ENCODE measurements around the gene SLC38A3.

SLC38A3 gene

GRCh38 chr3:50192124-50192523, 12.9 kb upstream of the SLC38A3 start:
- H3K27ac ChIP-seq, result no peak overlapping the region
- H3K4me3 ChIP-seq, result no peak overlapping the region
- TF ChIP-seq CTCF (IDR thresholded peaks at IDR 0.05), result no peak
- DNase-seq (ENCODE audit: low spot score), result no peak

- TF ChIP-seq CTCF (IDR thresholded peaks at IDR 0.05), result peak; percentile 77
- no peak overlapping the region for H3K4me3 ChIP-seq
- H3K27ac ChIP-seq, result no peak overlapping the region
- DNase-seq (ENCODE audit: low spot score), result no peak
Measured at GRCh38 chr3:50192689-50193141, 12.4 kb upstream of the SLC38A3 start.

GRCh38 chr3:50193286-50193685, 11.8 kb upstream of the SLC38A3 start:
- Histone ChIP-seq H3K4me3 (peak overlapping the region; percentile 51), H3K27ac (no peak overlapping the region)
- no peak for DNase-seq (ENCODE audit: low spot score)
- TF ChIP-seq CTCF (IDR thresholded peaks at IDR 0.05), result no peak

GRCh38 chr3:50193746-50194127, 11.3 kb upstream of the SLC38A3 start:
- no peak for TF ChIP-seq CTCF (IDR thresholded peaks at IDR 0.05)
- Histone ChIP-seq H3K27ac (no peak overlapping the region), H3K4me3 (peak overlapping the region; percentile 51)
- DNase-seq (ENCODE audit: low spot score), result no peak

- Histone ChIP-seq H3K4me3 (peak overlapping the region; percentile 51), H3K27ac (no peak overlapping the region)
- DNase-seq (ENCODE audit: low spot score), result no peak
- TF ChIP-seq CTCF (IDR thresholded peaks at IDR 0.05), result peak; percentile 74
Measured at GRCh38 chr3:50194128-50194902, 10.8 kb upstream of the SLC38A3 start.

GRCh38 chr3:50194903-50195500, 10.1 kb upstream of the SLC38A3 start:
- no peak for DNase-seq (ENCODE audit: low spot score)
- TF ChIP-seq CTCF (IDR thresholded peaks at IDR 0.05), result no peak
- Histone ChIP-seq H3K27ac (no peak overlapping the region), H3K4me3 (peak overlapping the region; percentile 51)

Measured in coronary artery (tissue), 2 donors.